GM12878 (cell line): Measurements from ENCODE around the gene PLEKHA1. TPM values are rescaled to one million over a fixed set of nuclear protein-coding genes. Genes with fewer than 3 reads are reported as not detected.

Source experiments
- ATAC-seq: fragments of 200-7000 bp; cut with Tn5 transposase; 3 replicates; pipeline ENCODE4 v1.9.1; 2020; ENCODE audit warnings: mild to moderate bottlenecking, moderate library complexity
- BruUV-seq: library from RNA; stranded (reverse); fragments of 400-500 nt; replicated peaks from 2 replicates; lab custom pipeline; 2021; lab: Mats Ljungman, UMichigan
- CTCF ChIA-PET: fragments of 300-600 bp; sonication (Branson Sonifier 250); formaldehyde crosslinking; extraction: SDS; loops from one replicate; lab custom pipeline; 2021; ENCODE audit warnings: inconsistent platforms; lab: Yijun Ruan, JAX
- POLR2A ChIA-PET: fragments of 350-600 bp; formaldehyde crosslinking; extraction: SDS; loops from one replicate; lab custom pipeline; 2021; ENCODE audit warnings: inconsistent platforms; lab: Charles Lee
- RAD21 ChIA-PET: fragments of 300-600 bp; sonication (Branson Sonifier 250); formaldehyde crosslinking; loops from one replicate; lab custom pipeline; 2023; ENCODE audit warnings: antibody characterized with exemption; ENCODE audit not compliant: unreplicated experiment; lab: Charles Lee
- SMC1A ChIA-PET: fragments of 300-600 bp; sonication (Branson Sonifier 250); formaldehyde crosslinking; loops from one replicate; lab custom pipeline; 2023; ENCODE audit not compliant: unreplicated experiment, uncharacterized antibody; lab: Charles Lee
- DNase-seq: peaks from one replicate; pipeline ENCODE4 v3.0.0-alpha.2; 2011; ENCODE audit warnings: low read depth, low spot score
- FAIRE-seq: peaks from 3 replicates; lab custom pipeline; 2011; peaks lifted over from hg19 to GRCh38; lab: Jason Lieb, UNC
- H2AFZ ChIP-seq: 2 replicates; pipeline ENCODE4 v1.6.0; 2011; ENCODE audit warnings: low read depth, low read length, control low read depth; ENCODE audit not compliant: control insufficient read depth
- H3K27ac ChIP-seq: 2 replicates; pipeline ENCODE4 v1.5.1; 2011; ENCODE audit warnings: control low read depth; ENCODE audit not compliant: control insufficient read depth, insufficient read depth
- H3K27me3 ChIP-seq, 2 experiments: replicated peaks in 1 of 2; 2 replicates each; pipeline versions ENCODE4 v1.6.0 to v1.6.1; 2011; ENCODE audit warnings: low read length in 1 of 2; ENCODE audit not compliant: control insufficient read depth in 2 of 2, insufficient read depth in 2 of 2
- H3K36me3 ChIP-seq, 2 experiments: 2 replicates each; pipeline ENCODE4 v1.5.1; 2011; ENCODE audit warnings: low read length in 1 of 2; ENCODE audit not compliant: control insufficient read depth in 2 of 2, insufficient read depth in 2 of 2
- H3K4me1 ChIP-seq: 2 replicates; pipeline ENCODE4 v1.6.1; 2011; ENCODE audit warnings: mild to moderate bottlenecking, low read length, moderate library complexity, mixed read lengths; ENCODE audit not compliant: control insufficient read depth, insufficient read depth
- H3K4me2 ChIP-seq: 2 replicates; pipeline ENCODE4 v1.6.0; 2011; ENCODE audit warnings: control low read depth; ENCODE audit not compliant: control insufficient read depth, insufficient read depth
- H3K4me3 ChIP-seq: fragments of 200-600 bp; sonication (generic); 2 replicates; pipeline ENCODE4 v1.5.1; 2016
- H3K79me2 ChIP-seq: 2 replicates; pipeline ENCODE4 v1.6.0; 2011; ENCODE audit warnings: low read length; ENCODE audit not compliant: control insufficient read depth, insufficient read depth
- H3K9ac ChIP-seq: 2 replicates; pipeline ENCODE4 v1.8.0; 2011; ENCODE audit warnings: low read length, control low read depth, mixed read lengths; ENCODE audit not compliant: control insufficient read depth, insufficient read depth
- H3K9me3 ChIP-seq: replicated peaks from 3 replicates; pipeline ENCODE4 v1.5.1; 2011; ENCODE audit warnings: mild to moderate bottlenecking, low read length; ENCODE audit not compliant: control insufficient read depth, insufficient read depth
- H4K20me1 ChIP-seq: 2 replicates; pipeline ENCODE4 v1.6.0; 2011; ENCODE audit not compliant: control insufficient read depth, insufficient read depth
- E4F1 ChIP-seq: fragments of 450-650 bp; IDR thresholded peaks from 2 replicates; pipeline ENCODE4 v1.6.1; 2018; ENCODE audit warnings: borderline replicate concordance, mild to moderate bottlenecking; ENCODE audit not compliant: partially characterized antibody
- FOS ChIP-seq: IDR thresholded peaks from 3 replicates; pipeline ENCODE4 v1.6.1; 2011; ENCODE audit warnings: borderline replicate concordance; ENCODE audit not compliant: insufficient read length; ENCODE audit errors: extremely low read depth
- NFIC ChIP-seq: IDR thresholded peaks from 2 replicates; pipeline ENCODE4 v1.6.1; 2012; ENCODE audit warnings: low read depth, mild to moderate bottlenecking, inconsistent platforms, low read length, moderate library complexity
- WGBS: methylation state at CpG from one replicate; pipeline ENCODE4 v1.1.6; 2016; ENCODE audit warnings: low lambda C conversion rate; ENCODE audit not compliant: insufficient replicate concordance, insufficient coverage; ENCODE audit errors: missing lambda C conversion rate; 5-methylcytosine and 5-hydroxymethylcytosine counted together
- in situ Hi-C: fragments of 300-500 bp; cut with MboI; formaldehyde crosslinking; loops from 9 replicates; pipeline ENCODE4 v1.14.3; 2018; ENCODE audit warnings: mixed read lengths
- intact Hi-C: fragments of 100-400 bp; cut with micrococcal nuclease; formaldehyde crosslinking; loops from one replicate; pipeline ENCODE4 v1.14.2; 2022; ENCODE audit not compliant: unreplicated experiment
- polyA plus RNA-seq, 11 experiments: library from polyadenylated mRNA; depleted of rRNA in 4 of 11; unstranded in 6 of 11; stranded (reverse) in 5 of 11; fragments of >200 nt; fragmentation: Nextera tagmentation in 4 of 11; fragmentation: Illumina TruSeq in 1 of 11; extraction: Ambion mirVana in 4 of 11; extraction: Trizol in 1 of 11; gene quantifications; 1 replicate in 1 of 11; 2 replicates in 10 of 11; pipeline versions ENCODE4 v1.2.1 to v1.2.3, GENCODE V29; 2011 to 2016; ENCODE audit warnings: inconsistent platforms in 2 of 11, missing spikeins in 2 of 11, low read depth in 1 of 11
- total RNA-seq, 4 experiments: library from RNA; depleted of rRNA in 3 of 4; stranded (reverse); fragments of >200 nt in 3 of 4; fragmentation: Illumina TruSeq in 1 of 4; extraction: Trizol in 1 of 4; gene quantifications; 2 replicates each; pipeline versions ENCODE4 v1.2.1 to v1.2.3, GENCODE V29; 2013 to 2021

Gene PLEKHA1
- total and polyA plus RNA-seq, 10 of the 15 experiments (the other 5 are each of a cell fraction or from before 2014, with no cell fraction given), result 0.15 to 6.0 (median 0.32) TPM

GRCh38 chr10:122329416-122329815 lies 45.1 kb upstream of the PLEKHA1 start (continued):
- TF ChIP-seq FOS, result no peak
- no peak for TF ChIP-seq E4F1

- ChIA-PET POLR2A (no interaction called here), RAD21 (no interaction called here), SMC1A (no interaction called here), CTCF (no interaction called here)
- peaks cover 4% of the 10 kb centered on the region for H3K4me1 ChIP-seq
- DNase-seq (no peak), ATAC-seq (no peak), FAIRE-seq (no peak)
- H3K27ac ChIP-seq, result no peak overlapping the region
- intact Hi-C loops (no loop called here), in situ Hi-C loops (no loop called here)
- no peak for TF ChIP-seq NFIC
- H2AFZ ChIP-seq, result no peak overlapping the region
- no peaks in the 10 kb centered on the region for H3K36me3 ChIP-seq
- 36% methylated on average over 7 of the region's 7 CpGs for WGBS
- H3K79me2 ChIP-seq, result no peaks in the 10 kb centered on the region
- H3K9ac ChIP-seq, result no peak overlapping the region
- H3K4me2 ChIP-seq, result no peak overlapping the region
- H3K4me3 ChIP-seq, result no peak overlapping the region
- no TSS peak for BruUV-seq
- H3K9me3 ChIP-seq, result no peaks in the 10 kb centered on the region
- H3K27me3 ChIP-seq, result peaks cover 0 to 3% of the 10 kb centered on the region in 2 experiments; a peak in 1 of 4 replicates
- H4K20me1 ChIP-seq, result no peaks in the 10 kb centered on the region; the same call in 1 of the 2 replicates
Observed at GRCh38 chr10:122331100-122331499, 43.4 kb upstream of the PLEKHA1 start.
